ENCODE measurements around the gene DXO.
"Not testable (repeated sequence)": the region's sequence is repeated elsewhere in the genome, so short reads cannot be mapped to it uniquely, and the experiment has no call there.

The DXO gene

GRCh38 chr6:31956796-31957195, 15.1 kb downstream of the DXO start:
- no peak for DNase-seq

GRCh38 chr6:31954511-31954910, 17.4 kb downstream of the DXO start:
- no peak for DNase-seq

- no peak for DNase-seq
These were observed 19.0 kb downstream of the DXO start for GRCh38 chr6:31952890-31953289.

GRCh38 chr6:31952140-31952805, 19.7 kb downstream of the DXO start:
- peak; percentile 33 for DNase-seq

GRCh38 chr6:31949926-31950548, 21.9 kb downstream of the DXO start:
- no peak for DNase-seq

- no peak for DNase-seq
These were observed 23.1 kb downstream of the DXO start for GRCh38 chr6:31948753-31949413.

- no peak for DNase-seq
These were observed 23.6 kb downstream of the DXO start for GRCh38 chr6:31948306-31948705.

GRCh38 chr6:31947864-31948263, 24.1 kb downstream of the DXO start:
- DNase-seq, result no peak

- no peak for DNase-seq
These were observed 24.8 kb downstream of the DXO start for GRCh38 chr6:31947070-31947675.

- no peak for DNase-seq
These were observed 25.5 kb downstream of the DXO start for GRCh38 chr6:31946370-31946885.

GRCh38 chr6:31945507-31946369, 26.2 kb downstream of the DXO start, which contains the start of gene CFB:
Gene CFB (plus strand): TSS chr6:31946095. CDS start chr6:31946222, 127 bp downstream.
- peak; percentile 83 for DNase-seq

GRCh38 chr6:31945154-31945506, 26.8 kb downstream of the DXO start:
- no peak for DNase-seq

GRCh38 chr6:31943742-31944141, 28.2 kb downstream of the DXO start:
- no peak for DNase-seq

GRCh38 chr6:31940256-31940664, 31.7 kb downstream of the DXO start:
- no peak for DNase-seq

- DNase-seq, result no peak
These were observed 36.1 kb downstream of the DXO start for GRCh38 chr6:31935823-31936222.

GRCh38 chr6:31935021-31935420, 36.9 kb downstream of the DXO start:
- DNase-seq, result no peak

GRCh38 chr6:31933537-31933936, 38.4 kb downstream of the DXO start:
- DNase-seq, result no peak

- not testable (repeated sequence) for DNase-seq
These were observed 39.8 kb downstream of the DXO start for GRCh38 chr6:31932137-31932536.

GRCh38 chr6:31930962-31931361, 41.0 kb downstream of the DXO start:
- DNase-seq, result no peak

- DNase-seq, result no peak
These were observed 43.3 kb downstream of the DXO start for GRCh38 chr6:31928672-31928939.

GRCh38 chr6:31927863-31928671, 43.9 kb downstream of the DXO start:
- no peak for DNase-seq

- DNase-seq, result no peak
These were observed 44.6 kb downstream of the DXO start, which contains the start of gene C2 for GRCh38 chr6:31927242-31927862. Gene C2 (plus strand): TSS chr6:31927717. CDS start chr6:31927753, 36 bp downstream.

All from kidney glomerular epithelial cell (primary cell).